GM12878 (cell line): ENCODE results near the gene SYF2.

ENCODE experiments used
- ATF2 ChIP-seq: IDR thresholded peaks from 2 replicates; pipeline ENCODE4 v1.6.1; 2012; ENCODE audit warnings: low read length, inconsistent platforms
- BACH1 ChIP-seq: fragments of 450-650 bp; IDR thresholded peaks from 2 replicates; pipeline ENCODE4 v1.6.1; 2017; ENCODE audit warnings: mild to moderate bottlenecking, borderline replicate concordance
- CHD2 ChIP-seq: IDR thresholded peaks from 2 replicates; pipeline ENCODE4 v1.6.1; 2011; ENCODE audit warnings: low read depth, low read length, improper control_type of control experiment, borderline replicate concordance
- CTCF ChIP-seq, 3 experiments: IDR thresholded peaks in 2 of 3; conservative IDR thresholded peaks in 1 of 3; 2 replicates each; pipeline ENCODE4 v1.5.1; 2011; ENCODE audit warnings: low read depth in 3 of 3, low read length in 3 of 3, mild to moderate bottlenecking in 3 of 3, control low read depth in 2 of 3, moderate library complexity in 2 of 3, inconsistent platforms in 1 of 3, mixed read lengths in 1 of 3; ENCODE audit not compliant: control insufficient read depth in 2 of 3, insufficient read depth in 1 of 3; ENCODE audit errors: extremely low read depth in 1 of 3
- MEF2A ChIP-seq: IDR thresholded peaks from 2 replicates; pipeline ENCODE4 v1.6.1; 2011; ENCODE audit warnings: low read depth, mild to moderate bottlenecking, low read length, moderate library complexity; ENCODE audit not compliant: insufficient read depth
- MXI1 ChIP-seq: fragments of 150-350 bp; IDR thresholded peaks from 2 replicates; pipeline ENCODE4 v1.6.1; 2011; ENCODE audit warnings: low read depth, mild to moderate bottlenecking, inconsistent platforms, low read length, improper control_type of control experiment
- POLR2A ChIP-seq: IDR thresholded peaks from 2 replicates; pipeline ENCODE4 v1.6.1; 2011; ENCODE audit warnings: low read depth, mild to moderate bottlenecking, low read length
- SP1 ChIP-seq: IDR thresholded peaks from one replicate; pipeline ENCODE4 v1.6.1; 2011; ENCODE audit warnings: low read depth, low read length

- TF ChIP-seq POLR2A, result no peak
- no peak for TF ChIP-seq CTCF (IDR thresholded peaks at IDR 0.05 in 2 of 3, conservative IDR thresholded peaks at IDR 0.05 in 1 of 3; ENCODE audit: control insufficient read depth in 2 of 3, extremely low read depth in 1 of 3, insufficient read depth in 1 of 3, low read depth in 3 of 3, low read length in 3 of 3)
- TF ChIP-seq MXI1, result no peak
- no peak for TF ChIP-seq MEF2A
- no peak for TF ChIP-seq ATF2
- TF ChIP-seq SP1, result no peak
- TF ChIP-seq BACH1, result no peak
- TF ChIP-seq CHD2, result no peak
Measured at GRCh38 chr1:25245393-25245792, 13.1 kb upstream of the SYF2 start.
